GM19452 (cell line): ENCODE results near the gene SNX25.
A peak's percentile ranks its signal among the peaks of the same experiment; 100 is the strongest.
"Not testable (repeated sequence)": the region's sequence is repeated elsewhere in the genome, so short reads cannot be mapped to it uniquely, and the experiment has no call there.

Source experiments
- ATAC-seq: cut with Tn5 transposase; IDR thresholded peaks from one replicate; pipeline ENCODE4 v1.9.1; 2021; ENCODE audit not compliant: unreplicated experiment

The SNX25 gene

GRCh38 chr4:185298728-185299430 is 89.5 kb downstream of the SNX25 start:
- ATAC-seq = no peak

- no peak for ATAC-seq
These were observed 95.1 kb downstream of the SNX25 start for GRCh38 chr4:185304541-185304940.

- peak; percentile 39 for ATAC-seq
These were observed 95.7 kb downstream of the SNX25 start for GRCh38 chr4:185304944-185305690.

GRCh38 chr4:185305979-185306442 is 96.6 kb downstream of the SNX25 start:
- ATAC-seq = no peak

GRCh38 chr4:185307136-185307950 is 97.9 kb downstream of the SNX25 start:
- ATAC-seq = peak; percentile 75

GRCh38 chr4:185309770-185310169 is 100.4 kb downstream of the SNX25 start:
- peak; percentile 47 for ATAC-seq

- ATAC-seq = no peak
These were observed 101.9 kb downstream of the SNX25 start for GRCh38 chr4:185311113-185311888.

- ATAC-seq = no peak
These were observed 103.3 kb downstream of the SNX25 start for GRCh38 chr4:185312699-185313098.

GRCh38 chr4:185317462-185317861 is 108.1 kb downstream of the SNX25 start:
- not testable (repeated sequence) for ATAC-seq

GRCh38 chr4:185317880-185318279 is 108.5 kb downstream of the SNX25 start:
- ATAC-seq = no peak

- ATAC-seq = no peak
These were observed 109.3 kb downstream of the SNX25 start for GRCh38 chr4:185318679-185319078.

GRCh38 chr4:185322803-185323202 is 113.4 kb downstream of the SNX25 start:
- ATAC-seq = no peak

- no peak for ATAC-seq
These were observed 114.2 kb downstream of the SNX25 start for GRCh38 chr4:185323606-185324005.

GRCh38 chr4:185324361-185324760 is 115.0 kb downstream of the SNX25 start:
- not testable (repeated sequence) for ATAC-seq

- ATAC-seq = not testable (repeated sequence)
These were observed 116.3 kb downstream of the SNX25 start for GRCh38 chr4:185325721-185326120.

GRCh38 chr4:185328586-185328985 is 119.2 kb downstream of the SNX25 start:
- no peak for ATAC-seq

- not testable (repeated sequence) for ATAC-seq
These were observed 120.6 kb downstream of the SNX25 start for GRCh38 chr4:185329879-185330510.

GRCh38 chr4:185332575-185333464 is 123.4 kb downstream of the SNX25 start:
- peak; percentile 81 for ATAC-seq

GRCh38 chr4:185334326-185334725 is 124.9 kb downstream of the SNX25 start:
- ATAC-seq = no peak
